Stimulated activated CD4-positive, alpha-beta T cell treated with anti-CD3 and anti-CD28 coated beads, Interleukin-4, amount 100 ng/mL, for 1 hour (primary cell): ENCODE measurements around the gene TAS2R50.

Source experiments
- DNase-seq: peaks from one replicate; pipeline ENCODE4 v3.0.0-alpha.2; 2020

TAS2R50 gene

GRCh38 chr12:10943167-10943566, 43.5 kb downstream of the TAS2R50 start:
- DNase-seq = no peak

- DNase-seq = no peak
Observed at GRCh38 chr12:10941916-10942607, 44.6 kb downstream of the TAS2R50 start.

DNA sequence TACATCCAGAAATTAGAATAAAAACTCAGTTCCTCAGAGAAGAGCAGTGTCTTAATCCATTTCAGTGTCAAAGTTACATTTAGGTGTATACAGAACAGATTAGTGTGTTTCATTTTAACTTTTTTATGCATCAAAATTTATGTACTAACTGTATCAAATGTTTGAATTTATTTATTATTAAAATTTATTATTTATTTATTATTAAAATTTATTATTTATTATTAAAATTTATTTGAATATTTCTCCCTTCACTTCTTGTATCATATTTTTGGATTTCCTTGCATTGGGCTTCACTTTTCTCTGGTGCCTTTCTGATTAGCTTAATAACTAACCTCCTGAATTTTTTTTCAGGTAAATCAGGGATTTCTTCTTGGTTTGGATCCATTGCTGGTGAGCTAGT, 45.3 kb downstream of the TAS2R50 start:
- no peak for DNase-seq

GRCh38 chr12:10940389-10940788, 46.3 kb downstream of the TAS2R50 start:
- DNase-seq = no peak

DNA sequence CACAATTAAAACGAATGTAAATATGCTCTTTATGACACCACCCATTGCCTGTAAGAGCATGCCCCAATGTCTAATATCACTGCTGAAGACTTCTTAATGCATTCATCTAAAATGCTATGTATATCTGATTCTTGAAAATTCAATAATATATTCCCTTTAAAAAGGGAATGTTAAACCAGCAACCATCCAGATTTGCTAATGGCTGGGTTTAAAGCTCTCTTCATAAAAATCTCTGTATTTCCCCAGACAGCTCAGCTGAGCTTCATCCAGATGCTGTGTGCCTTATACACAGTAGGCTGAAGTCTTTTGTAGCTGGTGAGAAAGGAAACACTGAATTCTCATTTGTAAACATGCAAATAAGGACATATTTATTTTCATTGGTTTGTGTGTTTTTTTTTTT, 47.5 kb downstream of the TAS2R50 start, which contains the start of gene TAS2R14:
TSS of gene TAS2R14 (minus strand) at position 101 of the 400 bp plus-strand sequence. CDS start at position 45, 56 bp downstream.
- no peak for DNase-seq

- no peak for DNase-seq
Observed at GRCh38 chr12:10936506-10936905, 50.2 kb downstream of the TAS2R50 start.
